Trophoblast cell (in vitro differentiated cells and primary cell): ENCODE results near the gene AQP1.

Experiments used
- DNase-seq, 2 donors: peaks; one replicate each; pipeline ENCODE4 v3.0.0-alpha.2; 2016
- H2AFZ ChIP-seq: 2 replicates; pipeline ENCODE4 v1.6.1; 2013; ENCODE audit warnings: low read length, moderate library complexity, mild to moderate bottlenecking; ENCODE audit not compliant: insufficient read depth, poor library complexity
- H2AK5ac ChIP-seq: 2 replicates; pipeline ENCODE4 v1.6.1; 2013; ENCODE audit warnings: mild to moderate bottlenecking, low read length
- H2BK120ac ChIP-seq: 2 replicates; pipeline ENCODE4 v1.6.1; 2013; ENCODE audit warnings: low read length, mild to moderate bottlenecking, moderate library complexity; ENCODE audit not compliant: insufficient read depth, poor library complexity
- H2BK12ac ChIP-seq: 2 replicates; pipeline ENCODE4 v1.6.1; 2013; ENCODE audit warnings: mild to moderate bottlenecking, low read length, moderate library complexity
- H2BK5ac ChIP-seq: 2 replicates; pipeline ENCODE4 v1.6.1; 2013; ENCODE audit warnings: low read length, low read depth, moderate library complexity, mild to moderate bottlenecking; ENCODE audit not compliant: poor library complexity
- H3K14ac ChIP-seq: 2 replicates; pipeline ENCODE4 v1.6.1; 2013; ENCODE audit warnings: mild to moderate bottlenecking, low read length
- H3K18ac ChIP-seq: 2 replicates; pipeline ENCODE4 v1.6.1; 2013; ENCODE audit warnings: mild to moderate bottlenecking, low read length
- H3K23ac ChIP-seq: 2 replicates; pipeline ENCODE4 v1.6.1; 2013; ENCODE audit warnings: low read length
- H3K27ac ChIP-seq: 2 replicates; pipeline ENCODE4 v1.5.1; 2013; ENCODE audit warnings: low read depth, mild to moderate bottlenecking, inconsistent platforms, low read length, moderate library complexity
- H3K27me3 ChIP-seq: 2 replicates; pipeline ENCODE4 v1.6.1; 2013; ENCODE audit warnings: inconsistent platforms, mild to moderate bottlenecking, low read length, moderate library complexity; ENCODE audit not compliant: insufficient read depth
- H3K36me3 ChIP-seq, 2 experiments: 1 replicate in 1 of 2; 2 replicates in 1 of 2; pipeline ENCODE4 v1.6.1; 2013; ENCODE audit warnings: low read length in 2 of 2, mild to moderate bottlenecking in 2 of 2, moderate library complexity in 1 of 2; ENCODE audit not compliant: insufficient read depth in 2 of 2, control insufficient read depth in 1 of 2
- H3K4ac ChIP-seq: 2 replicates; pipeline ENCODE4 v1.6.1; 2013; ENCODE audit warnings: low read depth, mild to moderate bottlenecking, low read length, moderate library complexity
- H3K4me1 ChIP-seq, 2 experiments: 1 replicate in 1 of 2; 2 replicates in 1 of 2; pipeline ENCODE4 v1.6.1; 2013; ENCODE audit warnings: low read length in 2 of 2, mild to moderate bottlenecking in 2 of 2, moderate library complexity in 1 of 2; ENCODE audit not compliant: insufficient read depth in 2 of 2, control insufficient read depth in 1 of 2
- H3K4me2 ChIP-seq: 2 replicates; pipeline ENCODE4 v1.6.1; 2013; ENCODE audit warnings: inconsistent platforms, mild to moderate bottlenecking, low read length, moderate library complexity
- H3K4me3 ChIP-seq: 2 replicates; pipeline ENCODE4 v1.5.1; 2013; ENCODE audit warnings: mild to moderate bottlenecking, low read depth, low read length, inconsistent platforms
- H3K79me1 ChIP-seq: one replicate; pipeline ENCODE4 v1.6.1; 2013; ENCODE audit warnings: low read length
- H3K79me2 ChIP-seq: 2 replicates; pipeline ENCODE4 v1.6.1; 2013; ENCODE audit warnings: low read length, mild to moderate bottlenecking; ENCODE audit not compliant: control insufficient read depth, insufficient read depth, poor library complexity
- H3K9ac ChIP-seq: 2 replicates; pipeline ENCODE4 v1.6.1; 2013; ENCODE audit warnings: mild to moderate bottlenecking, low read length
- H3K9me3 ChIP-seq: 2 replicates; pipeline ENCODE4 v1.6.1; 2013; ENCODE audit warnings: low read depth, mild to moderate bottlenecking, control low read depth, inconsistent platforms, low read length; ENCODE audit not compliant: insufficient read depth
- H4K12ac ChIP-seq: 2 replicates; pipeline ENCODE4 v1.6.1; 2013; ENCODE audit warnings: low read depth, mild to moderate bottlenecking, low read length, moderate library complexity
- H4K8ac ChIP-seq: 2 replicates; pipeline ENCODE4 v1.6.1; 2013; ENCODE audit warnings: low read depth, mild to moderate bottlenecking, low read length, moderate library complexity
- H4K91ac ChIP-seq: one replicate; pipeline ENCODE4 v1.6.1; 2013; ENCODE audit warnings: low read depth, mild to moderate bottlenecking, low read length, moderate library complexity
- WGBS: extraction: QIAGEN DNeasy Blood & Tissue Kit; methylation state at CpG from one replicate; pipeline ENCODE4 v1.1.7; 2013; ENCODE audit warnings: missing lambda C conversion rate; ENCODE audit not compliant: insufficient read length, insufficient coverage; ENCODE audit errors: extremely low coverage; 5-methylcytosine and 5-hydroxymethylcytosine counted together

The AQP1 gene

GRCh38 chr7:30920584-30921539 is 9.2 kb downstream of the AQP1 start:
- Histone ChIP-seq H3K14ac (no peak overlapping the region), H3K23ac (no peak overlapping the region), H3K79me1 (peaks cover 2% of the 10 kb centered on the region), H2BK120ac (peak overlapping the region; percentile 0), H2BK12ac (peak overlapping the region; percentile 4), H4K12ac (no peak overlapping the region), H3K4me3 (no peak overlapping the region), H3K27ac (no peak overlapping the region), H3K27me3 (no peaks in the 10 kb centered on the region), H2AFZ (peak overlapping the region; percentile 6), H3K9ac (no peak overlapping the region), H3K36me3 (no peaks in the 10 kb centered on the region), H3K9me3 (no peaks in the 10 kb centered on the region), H3K18ac (no peak overlapping the region), H3K4me1 (peaks cover 9 to 11% of the 10 kb centered on the region in 2 experiments), H4K8ac (no peak overlapping the region), H2AK5ac (no peak overlapping the region), H3K4ac (no peak overlapping the region), H2BK5ac (peak overlapping the region; percentile 20), H4K91ac (peak overlapping the region; percentile 57), H3K79me2 (no peaks in the 10 kb centered on the region), H3K4me2 (no peak overlapping the region)
- no CpG with 5 or more reads among the region's 9 CpGs for WGBS
- no peak for DNase-seq

GRCh38 chr7:30921540-30922401 is 10.1 kb downstream of the AQP1 start:
- Histone ChIP-seq H3K4me3 (no peak overlapping the region), H4K12ac (no peak overlapping the region), H2AK5ac (peak overlapping the region; percentile 3), H3K27ac (no peak overlapping the region), H3K18ac (peak overlapping the region; percentile 12), H4K8ac (no peak overlapping the region), H3K9ac (no peak overlapping the region), H3K36me3 (no peaks in the 10 kb centered on the region), H3K14ac (no peak overlapping the region), H3K79me2 (no peaks in the 10 kb centered on the region), H3K4me2 (no peak overlapping the region), H3K23ac (no peak overlapping the region), H3K4ac (no peak overlapping the region), H2BK5ac (peak overlapping the region; percentile 7), H2BK120ac (peak overlapping the region; percentile 0), H4K91ac (peak overlapping the region; percentile 40), H3K79me1 (peaks cover 2% of the 10 kb centered on the region), H3K4me1 (peaks cover 9 to 11% of the 10 kb centered on the region in 2 experiments), H2BK12ac (peak overlapping the region; percentile 9), H2AFZ (peak overlapping the region; percentile 6), H3K9me3 (no peaks in the 10 kb centered on the region), H3K27me3 (no peaks in the 10 kb centered on the region)
- DNase-seq, result no peak
- WGBS, result no CpG with 5 or more reads among the region's 19 CpGs

- Histone ChIP-seq H2BK5ac (no peak overlapping the region), H3K9ac (no peak overlapping the region), H3K79me1 (peaks cover 2% of the 10 kb centered on the region), H3K4me3 (no peak overlapping the region), H3K18ac (no peak overlapping the region), H4K8ac (peak overlapping the region; percentile 10), H3K27ac (no peak overlapping the region), H2AK5ac (no peak overlapping the region), H4K91ac (peak overlapping the region; percentile 34), H2BK12ac (peak overlapping the region; percentile 34), H3K36me3 (no peaks in the 10 kb centered on the region), H3K4me1 (peaks cover 9 to 11% of the 10 kb centered on the region in 2 experiments), H3K23ac (no peak overlapping the region), H4K12ac (no peak overlapping the region), H3K14ac (no peak overlapping the region), H3K4me2 (no peak overlapping the region), H3K4ac (no peak overlapping the region), H3K27me3 (no peaks in the 10 kb centered on the region), H3K79me2 (no peaks in the 10 kb centered on the region), H3K9me3 (peaks cover 6% of the 10 kb centered on the region), H2AFZ (no peak overlapping the region), H2BK120ac (no peak overlapping the region)
- no peak for DNase-seq
- no CpG with 5 or more reads among the region's 9 CpGs for WGBS
Observed at GRCh38 chr7:30922596-30922995, 10.9 kb downstream of the AQP1 start.

- H3K18ac ChIP-seq, result no peak overlapping the region
- no peaks in the 10 kb centered on the region for H3K79me2 ChIP-seq
- no peak overlapping the region for H2AFZ ChIP-seq
- no peak overlapping the region for H3K27ac ChIP-seq
- no peak for DNase-seq
- H4K12ac ChIP-seq, result no peak overlapping the region
- no peaks in the 10 kb centered on the region for H3K27me3 ChIP-seq
- H3K4me3 ChIP-seq, result no peak overlapping the region
- H3K9me3 ChIP-seq, result peaks cover 7% of the 10 kb centered on the region
- H2BK12ac ChIP-seq, result no peak overlapping the region
- H3K79me1 ChIP-seq, result peaks cover 2% of the 10 kb centered on the region
- no peak overlapping the region for H2BK120ac ChIP-seq
- no peak overlapping the region for H3K4ac ChIP-seq
- H4K8ac ChIP-seq, result no peak overlapping the region
- peaks cover 9 to 11% of the 10 kb centered on the region in 2 experiments for H3K4me1 ChIP-seq
- H2BK5ac ChIP-seq, result no peak overlapping the region
- no peak overlapping the region for H2AK5ac ChIP-seq
- H4K91ac ChIP-seq, result peak overlapping the region; percentile 34
- H3K4me2 ChIP-seq, result no peak overlapping the region
- H3K36me3 ChIP-seq, result no peaks in the 10 kb centered on the region
- H3K14ac ChIP-seq, result no peak overlapping the region
- H3K9ac ChIP-seq, result no peak overlapping the region
- no CpG with 5 or more reads among the region's 19 CpGs for WGBS
- no peak overlapping the region for H3K23ac ChIP-seq
Observed at GRCh38 chr7:30923009-30923773, 11.5 kb downstream of the AQP1 start.
